GM19193 (cell line): ENCODE measurements around the gene ZNF302.

Experiments
- POLR2A ChIP-seq: IDR thresholded peaks from 4 replicates; pipeline ENCODE4 v1.6.1; 2011; ENCODE audit not compliant: insufficient read depth, insufficient read length; ENCODE audit errors: extremely low read depth

Gene ZNF302

DNA sequence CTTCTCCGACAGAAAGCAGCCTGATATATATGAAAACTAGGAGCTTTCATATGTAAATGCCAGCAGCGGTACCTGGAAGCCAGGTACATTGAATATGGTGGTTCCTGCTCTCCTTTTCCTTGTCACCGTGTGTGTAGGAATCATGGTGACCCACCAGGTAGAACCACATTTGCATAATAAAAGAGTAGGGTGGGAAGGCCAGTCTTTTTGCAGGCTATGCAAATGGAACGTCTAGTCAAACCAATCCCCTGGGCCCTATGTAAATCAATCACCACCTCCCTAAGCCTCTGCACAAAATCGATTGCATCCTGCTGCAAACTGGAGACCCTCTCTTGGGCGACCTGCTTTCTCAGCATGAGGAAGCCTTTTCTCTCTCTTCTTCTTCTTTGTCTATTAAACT lies 34.4 kb downstream of the ZNF302 start:
- TF ChIP-seq POLR2A = no peak

DNA sequence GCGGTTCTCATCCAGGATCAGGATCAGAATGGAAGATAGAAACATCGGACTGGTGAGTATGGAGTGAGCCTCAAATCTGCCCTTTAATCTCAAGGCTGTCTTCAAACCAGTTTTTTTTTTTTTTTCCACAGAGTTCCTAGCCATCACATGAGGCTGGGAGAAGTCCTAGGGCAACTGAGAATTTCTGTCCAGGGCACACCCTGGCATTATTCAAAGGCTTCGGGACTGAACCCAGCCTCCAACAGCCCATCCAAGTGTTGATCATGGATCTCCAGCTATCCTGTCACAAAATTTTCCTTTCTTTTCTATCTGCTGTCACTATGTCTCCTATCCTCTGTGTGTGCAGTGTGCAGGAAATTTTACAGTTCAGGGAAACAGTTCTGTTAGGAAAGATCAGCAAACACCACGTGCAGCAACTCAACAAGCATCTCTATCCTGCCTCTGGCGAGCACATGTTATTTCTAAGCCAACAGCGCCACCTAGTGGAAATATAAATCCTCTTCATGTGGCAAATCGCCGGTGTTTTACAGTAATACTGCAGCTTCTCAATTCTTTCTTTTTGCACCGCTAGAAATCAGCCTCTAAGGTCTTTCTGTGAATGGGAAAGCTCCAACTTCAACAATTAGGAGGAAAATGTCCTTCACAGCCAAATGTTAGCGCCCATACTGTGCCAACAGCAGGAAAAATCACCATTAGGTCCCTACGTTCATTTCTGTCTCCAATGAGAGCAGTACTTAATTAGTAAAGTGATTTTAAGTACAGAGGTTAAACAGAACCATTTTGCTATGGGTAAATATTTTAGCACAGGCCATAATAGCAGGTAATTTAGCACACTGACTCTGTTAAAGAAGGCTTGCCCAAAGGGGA lies 35.1 kb downstream of the ZNF302 start:
- no peak for TF ChIP-seq POLR2A

DNA sequence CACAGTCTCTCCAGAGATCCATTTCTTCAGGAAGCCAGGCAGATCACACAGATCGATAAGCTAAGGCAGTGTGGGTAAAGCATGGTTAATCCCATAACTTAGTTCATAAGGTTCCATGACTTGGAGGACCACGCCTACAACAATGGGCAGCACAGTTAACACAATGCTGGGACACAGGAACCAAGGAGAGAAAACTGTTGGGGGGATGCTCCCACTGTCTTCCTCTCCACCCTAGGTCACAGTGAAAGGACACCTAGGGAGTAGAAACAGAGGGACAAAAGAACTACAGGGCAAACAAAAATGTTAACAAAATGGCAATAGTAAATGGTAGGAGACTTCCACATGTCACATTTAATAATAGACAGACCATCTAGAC lies 35.8 kb downstream of the ZNF302 start:
- no peak for TF ChIP-seq POLR2A

GRCh38 chr19:34715357-34715756 lies 37.9 kb downstream of the ZNF302 start:
- no peak for TF ChIP-seq POLR2A

DNA sequence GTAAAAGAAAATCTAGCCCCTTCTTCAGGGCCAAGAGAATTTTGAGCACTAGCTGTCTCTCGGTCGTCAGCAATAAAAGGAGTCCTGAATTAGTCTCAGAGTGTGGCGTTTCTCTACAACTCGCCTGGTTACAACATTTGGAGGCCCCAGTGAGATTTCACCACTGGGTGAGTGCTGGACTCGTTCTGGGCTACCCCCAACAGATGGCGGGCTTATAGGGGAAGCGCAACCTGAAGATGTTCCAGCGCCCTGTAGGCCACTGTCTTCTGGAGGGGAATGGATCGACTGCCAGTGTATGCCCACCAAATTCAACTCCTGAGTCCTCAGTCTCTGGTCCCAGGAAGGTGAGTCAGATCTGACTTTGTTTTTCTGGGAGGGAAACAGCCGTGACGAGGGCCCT lies 44.9 kb downstream of the ZNF302 start:
- no peak for TF ChIP-seq POLR2A

GRCh38 chr19:34725400-34725799 lies 47.9 kb downstream of the ZNF302 start:
- no peak for TF ChIP-seq POLR2A

DNA sequence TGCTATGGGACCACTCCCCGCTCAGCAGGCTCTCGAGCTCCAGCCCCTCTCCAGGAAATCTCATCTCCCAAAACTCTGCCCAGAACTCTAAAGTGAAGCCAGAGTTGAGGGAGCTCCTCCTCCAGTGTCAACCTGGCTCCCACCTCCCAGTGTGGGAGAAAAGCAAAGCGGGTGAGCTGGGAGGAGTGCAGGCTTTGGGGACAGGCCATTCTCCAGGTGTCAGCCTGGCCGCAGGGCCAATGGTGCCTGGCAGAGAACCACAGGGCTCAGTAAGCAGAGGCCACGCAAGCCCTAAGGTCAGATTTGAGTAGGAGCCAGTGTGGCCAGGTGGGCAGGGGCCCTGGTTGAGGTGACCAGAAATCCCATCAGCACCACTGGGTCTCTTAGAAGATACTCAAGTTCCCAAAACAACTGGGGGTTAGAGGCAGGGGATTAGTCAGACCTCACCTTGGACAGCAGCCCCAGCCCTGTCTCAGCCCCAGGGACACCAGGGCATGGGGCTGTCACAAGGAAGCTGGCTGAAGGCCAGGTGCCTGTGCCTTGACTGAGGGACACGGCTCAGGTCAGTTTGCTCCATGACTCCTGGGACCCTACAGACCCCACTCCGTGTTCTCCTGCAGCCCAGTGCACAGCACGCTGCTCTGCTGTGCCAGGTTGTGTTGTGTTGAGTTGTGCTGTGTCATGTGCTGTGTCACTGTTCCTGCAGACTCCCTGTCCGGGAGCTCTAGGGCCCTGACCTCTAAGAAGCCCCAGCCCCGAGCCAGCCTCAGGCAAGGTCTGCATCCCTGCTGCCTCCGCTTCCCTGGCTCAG lies 53.7 kb downstream of the ZNF302 start:
- TF ChIP-seq POLR2A = no peak

GRCh38 chr19:34731964-34732363 lies 54.5 kb downstream of the ZNF302 start:
- TF ChIP-seq POLR2A = no peak

- no peak for TF ChIP-seq POLR2A
Observed at GRCh38 chr19:34732612-34733211, 55.2 kb downstream of the ZNF302 start.

DNA sequence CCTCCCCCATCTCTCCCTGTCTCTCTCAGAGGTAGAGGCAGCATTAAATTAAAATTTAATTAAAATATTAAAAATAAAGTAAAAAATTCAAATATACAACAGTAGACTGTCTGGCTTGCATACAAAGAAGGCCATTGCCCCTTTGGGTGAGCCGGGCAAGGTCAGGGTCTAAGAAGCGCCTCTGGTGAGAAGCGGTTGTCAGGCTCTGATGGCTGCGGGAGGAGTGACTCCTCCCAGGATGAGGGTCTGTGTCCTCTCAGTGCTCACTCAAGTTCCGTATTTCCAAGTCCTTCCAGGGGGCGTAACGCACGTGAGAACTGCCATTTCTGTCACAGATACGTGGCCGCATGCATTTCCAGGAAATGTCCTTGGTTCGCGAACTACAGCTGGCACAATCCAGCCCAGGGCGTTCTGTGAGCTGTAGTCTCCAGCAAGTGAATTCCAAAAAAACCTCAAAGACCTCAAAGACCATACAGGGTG lies 55.8 kb downstream of the ZNF302 start:
- TF ChIP-seq POLR2A = no peak

DNA sequence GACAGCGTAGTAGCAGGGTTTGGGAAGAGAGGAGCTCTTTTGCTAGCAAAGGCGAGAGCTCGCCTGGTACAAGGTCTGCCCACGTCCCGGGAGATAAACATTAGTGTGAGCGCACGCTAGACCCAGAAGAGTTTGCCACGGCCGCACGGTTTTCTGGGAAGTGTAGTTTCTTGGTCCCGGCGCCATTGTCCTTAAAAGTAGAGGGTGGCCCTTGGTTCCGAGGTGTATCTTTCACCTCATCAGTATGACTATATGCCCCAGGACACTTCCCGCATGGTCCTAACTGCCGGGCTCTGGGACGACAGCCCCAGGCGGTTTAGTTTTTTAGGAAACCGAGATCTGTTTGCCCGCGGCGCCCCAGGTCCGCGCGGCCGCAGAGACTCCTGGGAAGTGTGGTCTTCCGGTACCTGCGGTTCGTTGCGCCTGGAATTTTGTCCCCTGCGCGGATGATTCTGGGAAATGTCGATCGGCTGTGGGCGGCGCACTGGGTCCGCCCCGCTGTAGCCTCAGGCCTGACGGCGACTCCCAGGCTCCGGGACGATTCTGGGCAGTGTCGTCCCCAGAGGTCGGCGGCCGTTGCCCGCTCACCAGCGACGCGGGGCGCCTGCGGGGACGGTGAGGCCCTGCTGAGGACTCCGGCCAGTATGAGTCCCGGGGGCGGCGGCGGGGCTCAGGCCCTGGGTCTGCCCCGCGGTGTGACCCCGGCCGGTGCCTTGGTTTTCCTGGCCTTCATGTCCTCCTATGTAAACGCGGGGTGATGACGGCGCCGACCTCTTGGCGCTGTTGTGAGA lies 56.5 kb downstream of the ZNF302 start, which contains the start of gene ZNF181:
Gene ZNF181, plus strand, starts transcription at position 498 of the 791 bp plus-strand sequence. CDS start 795 bp downstream, outside the sequence.
- TF ChIP-seq POLR2A = peak; percentile 79

DNA sequence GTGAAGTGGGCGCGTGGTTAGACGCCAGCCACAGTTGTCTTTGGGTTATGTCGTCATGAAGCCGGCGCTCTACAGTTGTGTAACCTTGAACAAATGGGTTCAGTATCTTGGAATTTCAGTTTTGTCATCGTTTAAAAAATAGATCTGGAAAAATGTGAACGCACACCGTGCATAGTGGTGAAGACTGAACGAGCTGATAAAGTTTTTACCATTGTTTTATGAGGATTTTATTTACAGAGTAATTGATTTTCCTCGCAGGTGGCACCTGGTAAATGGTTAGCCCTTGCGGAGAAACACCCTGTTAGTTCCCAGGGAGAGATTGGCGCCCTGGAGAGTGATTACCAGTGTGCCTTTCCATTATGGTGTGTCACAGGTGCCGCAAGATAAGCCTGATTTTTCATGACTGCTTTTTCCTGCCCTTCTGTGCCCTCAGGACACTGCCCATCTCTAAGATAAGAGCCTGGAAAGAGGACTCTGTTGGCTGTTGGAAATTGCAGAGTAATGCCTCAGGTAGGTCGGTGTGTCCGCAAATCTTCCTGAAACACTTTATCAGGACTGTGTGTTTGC lies 57.1 kb downstream of the ZNF302 start:
- no peak for TF ChIP-seq POLR2A
